ENCODE results near the gene PLXNB3. TPM values are rescaled to one million over a fixed set of nuclear protein-coding genes. Genes with fewer than 3 reads are reported as not detected.
"Not testable (repeated sequence)": the region's sequence is repeated elsewhere in the genome, so short reads cannot be mapped to it uniquely, and the experiment has no call there.

The PLXNB3 gene
- total RNA-seq, 1 donor from 2014 or later: 37.6 TPM

DNA sequence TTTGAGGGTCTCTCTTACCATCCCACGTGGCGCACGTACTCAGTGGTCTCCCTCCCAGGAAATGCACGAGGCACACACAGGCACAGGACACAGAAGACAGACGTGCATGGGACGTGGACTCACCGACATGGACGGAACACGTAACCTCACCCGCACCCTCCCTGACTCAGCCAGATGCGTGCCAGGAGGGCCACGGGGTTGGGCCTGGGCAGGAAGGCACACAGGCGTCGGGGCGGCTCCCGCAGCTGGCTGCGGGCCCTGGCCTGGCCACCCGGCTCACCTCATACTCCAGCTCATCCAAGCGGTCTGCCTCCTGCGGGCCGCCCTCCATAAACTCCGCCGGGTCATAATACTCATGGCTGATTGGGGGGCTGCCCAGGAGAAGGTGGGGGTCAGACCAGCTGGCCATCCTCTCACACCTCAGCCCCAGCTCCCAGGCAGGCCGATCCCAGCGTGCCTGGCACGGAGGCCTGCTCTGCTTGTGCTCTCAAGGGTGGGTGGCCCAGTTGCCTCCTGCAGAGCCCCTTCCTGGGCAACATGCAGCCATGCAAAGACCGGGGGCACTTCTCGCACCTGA, 43.0 kb downstream of the PLXNB3 start:
- no peak for DNase-seq (ENCODE audit: extremely low read depth, low read depth, low spot score)

GRCh38 chrX:153807976-153808375, 43.9 kb downstream of the PLXNB3 start:
- DNase-seq (ENCODE audit: extremely low read depth, low read depth, low spot score): no peak

DNA sequence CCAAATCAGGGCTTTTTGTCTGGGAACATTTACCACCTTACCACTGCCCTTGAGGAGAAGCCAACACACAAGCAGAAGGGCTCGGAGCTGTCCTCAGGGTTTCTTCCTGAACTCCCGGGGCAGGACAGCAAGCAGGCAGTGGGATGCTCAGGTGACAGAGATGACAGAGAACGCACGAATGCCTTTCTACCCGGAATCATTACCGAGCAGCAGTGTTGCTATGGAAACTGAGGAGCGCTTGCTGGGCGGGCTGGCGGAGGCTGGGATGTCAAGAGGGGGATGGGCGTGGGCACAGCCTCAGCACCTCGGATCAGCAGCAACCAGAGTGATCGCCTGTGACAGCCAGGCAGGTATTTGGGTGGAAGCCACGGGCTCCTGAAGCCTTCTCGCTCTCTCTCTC, 48.2 kb downstream of the PLXNB3 start:
- DNase-seq (ENCODE audit: extremely low read depth, low read depth, low spot score): no peak

DNA sequence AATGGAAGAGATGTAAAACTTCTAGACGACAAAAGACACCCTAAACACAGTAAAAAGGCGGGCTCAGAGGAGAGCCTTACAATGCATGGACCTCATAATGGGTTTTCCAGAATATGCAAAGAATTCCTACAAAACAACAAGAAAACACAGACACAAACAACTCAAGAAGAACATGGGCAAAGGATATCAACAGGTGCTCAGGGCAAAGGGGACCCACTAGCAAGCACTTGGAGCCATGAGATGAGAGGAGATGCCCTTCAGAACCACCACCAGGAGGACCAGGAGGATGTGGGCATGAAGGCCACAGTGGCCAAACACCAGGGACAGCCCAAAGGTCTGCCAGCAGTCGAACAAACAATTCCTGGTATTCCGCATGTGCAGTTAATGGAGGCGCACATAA, 49.1 kb downstream of the PLXNB3 start:
- no peak for DNase-seq (ENCODE audit: extremely low read depth, low read depth, low spot score)

DNA sequence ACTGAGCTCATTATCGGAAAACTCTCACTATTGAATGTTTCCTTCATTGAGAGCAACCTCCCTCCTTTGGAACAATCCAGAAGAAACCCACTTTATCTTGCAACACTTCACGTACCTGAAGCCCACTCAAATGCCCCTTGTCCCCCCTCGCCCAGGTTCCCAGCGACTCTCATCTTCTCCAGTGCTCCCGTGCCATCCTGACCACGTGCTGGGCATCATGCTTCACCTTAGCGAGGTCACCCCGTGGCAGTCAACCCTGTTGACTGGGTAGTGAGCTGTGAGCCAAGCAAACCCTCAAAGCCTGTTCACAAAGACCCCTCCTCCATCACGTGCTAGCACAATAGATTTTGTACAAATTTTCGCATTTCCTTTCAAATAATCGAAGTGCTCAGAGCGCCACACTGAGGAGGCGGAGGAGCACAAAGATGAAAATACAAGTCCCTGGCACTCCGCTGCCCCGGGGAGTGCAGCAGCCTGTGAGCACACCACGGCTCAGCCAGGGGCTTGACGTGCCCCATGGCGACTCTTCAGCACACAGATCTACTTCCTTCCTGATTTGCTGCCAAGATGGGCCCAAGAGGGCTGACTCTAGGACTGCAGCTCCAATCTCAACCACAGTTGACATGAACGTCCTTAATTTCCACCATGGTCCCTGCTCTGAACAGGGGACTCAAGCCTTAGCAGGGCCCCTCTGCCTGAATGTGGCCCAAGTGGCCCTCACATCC, 50.7 kb downstream of the PLXNB3 start:
- DNase-seq (ENCODE audit: extremely low read depth, low read depth, low spot score): no peak

DNA sequence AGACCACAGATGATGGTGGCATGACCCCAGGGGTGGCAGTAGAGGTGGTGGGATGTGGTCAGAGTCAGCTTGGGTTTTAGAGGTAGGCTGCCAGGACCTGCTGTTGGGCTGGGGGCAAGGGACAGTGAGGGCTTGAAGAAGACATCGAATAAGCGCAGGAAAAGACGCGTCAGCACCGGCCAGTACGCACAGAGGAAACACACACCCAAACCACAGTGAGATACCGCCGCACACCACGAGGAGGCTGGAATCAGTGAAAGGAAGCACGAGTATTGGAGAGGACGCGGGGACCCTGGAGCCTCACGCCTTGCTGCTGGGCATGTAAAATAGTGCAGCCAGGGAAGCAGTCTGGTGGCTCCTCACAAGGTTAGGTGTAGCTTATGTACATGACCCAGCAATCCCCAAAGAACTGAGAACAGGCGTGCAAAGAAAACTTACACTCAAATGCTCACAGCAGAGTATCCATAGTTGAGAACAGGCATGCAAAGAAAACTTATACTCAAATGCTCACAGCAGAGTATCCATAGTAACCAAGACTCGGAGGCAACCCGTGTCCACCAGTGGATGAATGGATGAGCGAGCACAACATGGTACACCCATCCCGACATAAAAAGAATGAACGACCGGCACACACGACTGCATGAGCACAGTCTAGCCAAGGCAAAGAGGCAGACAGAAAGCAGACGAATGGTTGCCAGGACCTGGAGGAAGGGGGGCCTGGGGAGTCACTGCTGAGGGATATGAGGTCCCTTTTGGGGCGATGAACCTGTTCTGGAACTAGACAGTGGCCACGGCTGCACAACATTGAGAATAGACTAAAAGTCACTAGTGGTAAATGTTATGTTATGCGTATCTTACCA, 53.0 kb downstream of the PLXNB3 start:
- no peak for DNase-seq (ENCODE audit: extremely low read depth, low read depth, low spot score)

DNA sequence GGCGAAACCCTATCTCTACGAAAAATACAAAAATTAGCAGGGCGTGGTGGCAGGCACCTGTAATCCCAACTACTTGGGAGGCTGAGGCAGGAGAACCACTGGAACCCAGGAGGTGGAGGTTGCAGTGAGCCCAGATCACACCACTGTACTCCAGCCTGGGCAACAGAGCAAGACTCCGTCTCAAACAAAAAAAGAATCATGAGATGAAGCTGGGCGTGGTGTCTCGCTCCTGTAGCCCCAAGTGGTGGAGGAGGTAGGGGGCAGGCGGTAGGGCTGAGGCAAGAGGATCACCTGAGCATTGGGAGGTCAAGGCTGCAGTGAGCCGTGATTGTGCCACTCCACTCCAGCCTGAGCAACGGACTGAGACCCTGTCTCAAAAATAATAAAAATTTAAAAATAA, 54.0 kb downstream of the PLXNB3 start:
- DNase-seq (ENCODE audit: extremely low read depth, low read depth, low spot score): not testable (repeated sequence)

DNA sequence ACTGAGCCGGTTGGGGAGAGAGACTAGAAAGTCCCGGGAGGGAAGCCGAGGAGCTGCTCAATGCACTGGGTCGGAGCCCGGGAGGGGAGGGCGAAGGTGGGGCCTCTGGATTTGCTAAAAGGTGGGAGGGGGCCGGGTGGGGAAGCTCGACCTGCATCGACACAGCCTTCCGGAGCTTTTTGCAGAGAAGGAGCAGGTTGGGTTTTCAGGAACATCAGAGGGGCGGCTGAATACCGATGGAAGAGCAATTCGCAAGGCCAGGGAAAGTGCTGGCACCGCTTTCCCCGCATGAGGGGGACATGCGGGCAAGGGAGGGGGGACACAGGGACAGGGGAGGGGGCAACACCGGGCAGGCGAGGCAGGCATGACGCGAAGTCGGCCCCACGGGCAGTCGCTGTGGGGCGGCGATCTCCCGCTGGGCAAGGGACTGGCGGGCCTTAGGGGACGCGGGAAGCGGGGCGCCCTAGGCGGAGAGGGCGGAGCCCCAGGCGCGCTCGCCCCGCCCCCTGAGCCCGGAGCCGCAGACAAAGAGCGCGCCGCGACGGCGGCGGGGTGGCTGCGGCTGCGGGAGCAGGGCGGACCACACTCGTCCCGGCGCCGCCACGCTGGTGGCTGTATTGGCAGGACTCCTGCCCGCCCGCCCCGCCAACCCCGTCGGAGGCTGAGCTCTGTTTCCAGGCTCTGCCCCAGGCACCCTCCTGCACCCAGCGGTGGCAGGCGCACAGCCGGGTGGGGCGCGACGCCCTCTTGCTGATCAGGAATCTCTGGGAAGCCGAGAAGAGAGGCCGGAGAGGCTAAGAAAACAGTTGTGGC, 54.7 kb downstream of the PLXNB3 start:
- no peak for DNase-seq (ENCODE audit: extremely low read depth, low read depth, low spot score)

DNA sequence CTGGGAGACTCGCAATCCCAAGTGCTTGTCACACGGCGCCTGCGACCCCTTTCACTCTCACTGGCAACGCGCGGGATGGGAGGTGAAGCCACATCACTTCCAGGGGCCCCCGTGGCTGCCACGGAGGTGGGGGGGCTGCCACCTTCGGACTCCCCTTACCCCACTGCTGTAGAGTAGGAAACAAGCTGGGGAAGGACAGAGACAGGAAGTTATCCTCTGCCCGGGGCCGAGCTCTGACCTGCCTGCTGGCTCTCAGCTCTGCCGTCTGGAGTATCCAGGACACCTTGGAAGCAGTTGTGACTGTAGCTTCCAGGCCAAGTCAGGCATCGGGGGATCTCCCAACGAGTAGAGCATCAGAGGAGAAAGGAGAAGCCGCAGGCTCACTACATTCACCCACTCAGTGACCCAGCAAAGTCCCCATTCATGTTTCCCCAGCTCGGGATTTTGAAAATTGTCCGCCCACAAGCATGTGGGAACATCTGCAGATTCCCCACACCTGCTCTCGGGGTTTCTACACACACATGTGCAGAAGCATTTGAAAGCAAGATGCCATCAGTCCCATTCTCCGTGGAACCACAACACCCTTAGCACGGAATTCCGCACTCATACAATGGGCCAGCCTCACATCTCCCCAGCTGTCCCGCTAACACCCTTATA, 55.5 kb downstream of the PLXNB3 start:
- no peak for DNase-seq (ENCODE audit: extremely low read depth, low read depth, low spot score)

GRCh38 chrX:153820601-153821000, 56.6 kb downstream of the PLXNB3 start:
- no peak for DNase-seq (ENCODE audit: extremely low read depth, low read depth, low spot score)

DNA sequence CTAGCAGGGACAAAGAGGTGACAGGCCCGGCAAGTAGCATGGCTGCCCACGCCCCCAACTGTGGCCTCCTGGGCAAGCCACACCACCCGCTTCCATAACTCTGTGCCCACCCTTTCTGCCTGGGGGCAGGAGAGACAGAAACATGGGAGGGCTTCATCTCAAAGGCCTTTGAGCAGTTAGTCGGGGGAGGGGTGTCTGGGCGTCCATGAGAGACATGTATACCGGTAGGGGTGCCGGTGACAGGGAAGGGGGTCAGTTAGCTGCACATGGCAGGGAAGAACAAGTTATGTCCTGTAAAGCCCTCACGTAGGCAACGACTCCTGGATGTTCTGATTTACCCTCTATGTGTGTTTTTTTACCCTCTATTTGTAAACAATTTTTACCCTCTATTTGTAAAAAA, 57.0 kb downstream of the PLXNB3 start:
- DNase-seq (ENCODE audit: extremely low read depth, low read depth, low spot score): no peak

GRCh38 chrX:153824348-153824747, 60.3 kb downstream of the PLXNB3 start:
- DNase-seq (ENCODE audit: extremely low read depth, low read depth, low spot score): no peak

DNA sequence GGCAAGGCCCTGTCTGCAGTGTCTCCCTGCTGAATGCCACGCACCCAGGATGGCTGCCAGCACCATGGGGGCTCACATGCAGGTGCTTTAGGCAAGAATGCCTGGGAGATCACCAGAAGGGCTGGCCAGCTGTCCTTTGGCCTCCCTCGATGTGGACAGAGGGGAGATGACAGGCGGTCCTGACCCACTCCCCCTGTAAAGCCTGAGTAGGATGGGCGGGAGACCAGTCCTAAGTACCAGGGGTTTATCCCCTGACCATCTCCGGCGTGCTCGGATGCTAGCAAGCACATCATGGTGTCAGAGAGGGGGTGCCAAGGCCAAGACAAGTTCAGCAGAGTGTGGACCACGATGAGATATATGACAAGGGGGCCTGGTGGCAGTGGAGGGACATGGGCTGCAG, 61.0 kb downstream of the PLXNB3 start:
- no peak for DNase-seq (ENCODE audit: extremely low read depth, low read depth, low spot score)

Other genes with a start within 250 kb of the PLXNB3 start
- not detected in 2 replicates for gene ATP2B3, start 246.6 kb upstream of the PLXNB3 start, total RNA-seq
- 34.1 and 35.2 TPM in 2 replicates for gene CCNQ, start 165.1 kb upstream of the PLXNB3 start, total RNA-seq
- 0.76 TPM in 1 of 2 replicates, not detected in the other for gene DUSP9, start 117.0 kb upstream of the PLXNB3 start, total RNA-seq
- gene PNCK, start 90.4 kb upstream of the PLXNB3 start, total RNA-seq: not detected in 2 replicates
- 17.3 and 18.7 TPM in 2 replicates for gene SLC6A8, start 76.3 kb upstream of the PLXNB3 start, total RNA-seq
- 206 and 215 TPM in 2 replicates for gene BCAP31, start 39.9 kb upstream of the PLXNB3 start, total RNA-seq
- gene ABCD1, start 39.4 kb upstream of the PLXNB3 start, total RNA-seq: 13.8 and 20.9 TPM in 2 replicates
- gene SRPK3, start 16.8 kb downstream of the PLXNB3 start, total RNA-seq: 0.34 TPM in 1 of 2 replicates, not detected in the other
- 94.4 and 102 TPM in 2 replicates for gene IDH3G, start 30.1 kb downstream of the PLXNB3 start, total RNA-seq
- 212 and 286 TPM in 2 replicates for gene SSR4, start 30.4 kb downstream of the PLXNB3 start, total RNA-seq
- 0.10 and 0.12 TPM in 2 replicates for gene PDZD4, start 66.3 kb downstream of the PLXNB3 start, total RNA-seq
- gene L1CAM, start 121.9 kb downstream of the PLXNB3 start, total RNA-seq: 1.6 and 17.1 TPM in 2 replicates
- gene AVPR2, start 140.4 kb downstream of the PLXNB3 start, total RNA-seq: not detected in 2 replicates
- gene ARHGAP4, start 162.0 kb downstream of the PLXNB3 start, total RNA-seq: 2.9 and 24.2 TPM in 2 replicates
- gene NAA10, start 170.8 kb downstream of the PLXNB3 start, total RNA-seq: 144 and 194 TPM in 2 replicates
- gene RENBP, start 180.4 kb downstream of the PLXNB3 start, total RNA-seq: 19.0 and 23.7 TPM in 2 replicates
- gene HCFC1, start 207.6 kb downstream of the PLXNB3 start, total RNA-seq: 54.4 and 91.0 TPM in 2 replicates
- gene TMEM187, start 208.5 kb downstream of the PLXNB3 start, total RNA-seq: 3.3 and 6.7 TPM in 2 replicates

All from glomerular endothelial cell (primary cell).